Fibroblast of peridontal ligament (primary cell): ENCODE data around the gene B9D1.
A peak's percentile ranks its signal among the peaks of the same experiment; 100 is the strongest.

Experiments
- DNase-seq: peaks from one replicate; pipeline ENCODE4 v3.0.0-alpha.2; 2010; ENCODE audit errors: extremely low read depth

Gene B9D1

GRCh38 chr17:19362277-19363113, at the start of gene B9D1:
Gene B9D1, minus strand, starts transcription at chr17:19362723. Its CDS starts 154 bp downstream, at chr17:19362569.
- peak; percentile 92 for DNase-seq

DNA sequence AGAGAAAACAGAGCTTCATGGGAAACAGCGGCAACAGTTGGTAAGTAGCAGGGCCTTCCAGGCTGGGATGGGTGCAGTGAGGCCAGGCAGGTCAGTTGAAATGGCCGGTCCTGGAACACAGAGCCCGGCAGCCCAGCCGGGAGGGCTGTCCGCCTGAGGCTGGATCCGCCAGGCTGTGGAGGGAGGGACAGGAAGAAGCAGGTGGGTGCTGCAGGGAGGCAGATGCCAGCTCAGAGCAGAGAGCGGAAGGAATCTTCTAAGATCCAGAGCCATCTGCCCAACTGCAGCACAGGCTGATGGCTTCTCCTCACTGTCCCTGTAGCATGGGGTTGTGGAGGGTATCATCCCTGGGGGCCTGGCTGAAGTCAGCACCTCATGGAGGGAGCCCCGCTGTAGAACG, 49.1 kb upstream of the B9D1 start:
- DNase-seq = no peak

DNA sequence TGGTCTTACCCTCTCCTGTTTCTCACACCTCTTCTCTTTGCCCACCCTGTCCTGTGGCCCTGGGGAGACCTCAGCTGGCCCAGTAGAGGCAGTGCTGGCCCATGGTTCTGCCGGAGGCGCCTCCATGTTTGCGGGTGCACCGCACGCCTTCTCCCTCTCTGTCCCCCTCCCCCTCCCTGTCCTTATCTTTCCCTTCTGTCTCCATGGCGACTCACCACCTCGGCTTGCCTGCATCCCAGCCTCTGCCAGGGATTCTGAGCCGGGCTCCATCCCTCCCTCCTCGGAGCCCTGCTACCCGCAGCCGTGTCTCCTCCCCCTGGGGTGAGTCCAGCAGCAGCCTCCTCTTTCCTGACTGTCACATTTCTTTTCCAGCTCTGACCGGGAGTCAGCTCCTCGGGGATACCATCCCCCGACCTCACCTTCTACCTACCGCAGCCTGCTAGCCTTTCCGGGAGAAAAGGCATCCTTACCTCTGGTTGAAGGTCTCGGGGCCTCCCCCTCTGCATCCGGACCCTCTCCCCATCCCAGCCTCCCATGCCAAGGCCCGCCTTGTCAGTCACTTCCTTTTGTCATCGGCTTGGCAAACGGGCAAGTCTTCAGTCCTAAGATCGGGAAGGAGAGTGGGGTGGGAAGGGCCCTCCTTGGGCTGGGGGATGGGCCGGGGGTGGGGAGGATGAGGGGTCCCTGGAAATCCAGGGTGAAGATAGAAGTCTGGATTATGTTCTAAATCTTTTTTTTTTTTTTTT, 48.5 kb upstream of the B9D1 start, which contains the start of gene RNF112:
Gene RNF112, plus strand, starts transcription at position 358 of the 746 bp plus-strand sequence. Its CDS starts 177 bp downstream, at position 535.
- DNase-seq = peak; percentile 33

DNA sequence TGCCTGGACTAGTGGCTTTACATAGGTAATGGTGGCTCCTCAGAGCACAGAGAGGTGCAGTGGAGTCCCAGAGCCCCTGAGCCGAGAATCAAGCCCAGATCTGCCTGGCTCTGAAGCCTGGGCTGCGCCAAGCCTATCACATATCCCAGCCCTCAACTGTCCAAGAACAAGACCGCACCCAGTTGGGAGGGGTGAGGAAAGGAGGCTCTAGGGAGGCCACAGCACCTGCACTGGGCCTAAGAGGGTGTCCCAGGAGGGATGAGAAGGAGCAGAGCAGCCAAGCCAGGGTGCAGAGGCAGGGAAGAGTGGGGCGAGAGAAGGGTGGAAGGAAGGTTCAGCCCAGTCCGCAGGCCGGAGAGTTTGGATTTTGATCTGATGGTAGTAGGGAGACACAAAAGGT, 47.6 kb upstream of the B9D1 start:
- DNase-seq = no peak

DNA sequence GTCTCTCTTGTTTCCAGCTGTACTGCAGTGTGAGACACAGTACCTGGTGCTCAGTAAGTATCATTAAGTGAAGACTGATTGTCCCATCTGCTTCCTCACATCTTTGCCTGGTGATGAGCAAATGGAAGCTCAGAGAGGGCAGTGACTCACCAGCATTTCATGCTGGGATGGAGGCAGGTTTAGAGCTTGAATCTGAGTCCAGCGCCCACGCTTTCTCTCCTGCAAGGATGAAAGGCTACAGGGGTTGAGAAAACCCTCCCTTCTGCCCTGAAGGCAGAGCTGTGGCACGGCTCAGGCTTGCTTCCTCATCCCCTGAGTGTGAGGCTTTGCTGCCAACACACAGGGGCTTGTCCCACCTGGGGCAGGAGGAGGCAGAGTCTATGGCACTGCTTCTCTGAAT, 47.0 kb upstream of the B9D1 start:
- no peak for DNase-seq

DNA sequence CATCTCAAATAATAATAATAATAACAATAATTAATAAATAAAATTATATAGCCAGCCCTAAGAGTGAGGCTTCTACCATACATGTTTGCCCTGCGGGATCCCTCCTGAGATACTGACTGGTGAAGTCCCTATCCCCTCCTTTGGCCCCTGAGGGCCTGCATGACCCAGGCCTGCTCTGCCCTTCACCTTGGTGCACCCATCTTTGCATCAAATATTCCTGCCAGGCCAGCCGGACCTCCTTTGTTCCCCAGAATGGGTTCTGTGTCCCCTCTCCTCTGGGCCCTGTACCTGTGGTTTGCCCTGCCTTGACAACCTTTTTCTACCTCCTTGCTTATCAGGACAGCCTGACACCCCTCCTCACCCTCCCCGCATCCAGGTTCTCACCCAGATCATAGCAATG, 46.5 kb upstream of the B9D1 start:
- no peak for DNase-seq

GRCh38 chr17:19408346-19408710, 45.8 kb upstream of the B9D1 start:
- DNase-seq = no peak

- no peak for DNase-seq
These were observed 45.2 kb upstream of the B9D1 start for GRCh38 chr17:19407601-19408345.

DNA sequence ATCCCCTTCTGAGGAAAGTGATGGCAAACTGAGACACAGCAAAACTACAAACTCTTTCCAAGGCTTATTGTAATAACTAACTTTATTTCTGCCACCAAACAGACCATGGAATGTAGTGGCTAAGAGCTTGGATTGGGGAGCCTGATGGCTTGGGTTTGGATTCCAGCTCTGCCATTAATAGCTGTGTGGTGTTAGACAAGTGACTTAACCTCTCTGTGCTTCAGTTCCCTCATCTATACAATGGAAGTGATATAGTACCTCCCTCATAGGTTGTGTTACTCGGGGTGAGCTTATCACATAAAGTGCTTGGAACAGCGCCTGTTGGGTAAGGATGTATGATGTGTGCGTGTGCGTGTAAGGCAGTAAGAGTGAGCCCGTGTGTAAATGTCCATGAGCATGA, 42.6 kb upstream of the B9D1 start:
- DNase-seq = no peak

DNA sequence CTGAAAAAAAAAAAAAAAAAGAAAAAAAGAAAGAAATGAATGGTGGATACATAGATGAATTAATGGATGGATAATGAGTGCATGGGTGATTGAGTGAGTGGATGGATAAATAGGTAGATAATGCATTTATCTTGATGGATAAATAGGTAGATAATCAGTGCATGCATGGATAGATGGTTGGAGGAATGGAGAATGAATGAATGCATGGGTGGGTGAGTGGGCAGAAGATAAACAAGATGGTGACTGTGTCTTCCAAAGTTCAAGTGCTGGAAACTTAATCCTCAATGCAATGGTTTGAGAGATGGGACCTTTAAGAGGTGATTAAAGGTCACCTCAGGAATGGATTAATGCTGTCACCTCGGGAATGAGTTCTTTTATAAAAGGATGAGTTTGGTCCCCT, 41.7 kb upstream of the B9D1 start:
- no peak for DNase-seq

DNA sequence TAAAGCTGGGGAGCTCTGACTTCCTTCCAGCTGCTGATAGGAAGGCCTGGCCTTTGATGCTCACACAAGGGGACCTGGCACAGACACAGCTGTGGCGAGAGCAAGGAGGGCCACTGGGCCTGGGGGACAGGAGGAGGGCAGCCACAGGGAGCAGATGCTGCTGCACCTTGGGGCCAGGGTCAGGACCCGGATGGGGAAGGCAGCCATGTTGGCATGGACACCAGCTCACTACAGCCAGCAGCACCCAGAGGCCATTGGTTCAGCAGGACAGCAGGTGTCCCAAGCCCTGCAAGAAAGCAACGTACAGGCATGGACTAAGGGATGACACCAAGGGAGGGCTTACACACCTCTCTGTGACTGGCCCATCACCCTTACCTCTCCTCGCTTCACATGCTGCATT, 40.5 kb upstream of the B9D1 start:
- DNase-seq = no peak

DNA sequence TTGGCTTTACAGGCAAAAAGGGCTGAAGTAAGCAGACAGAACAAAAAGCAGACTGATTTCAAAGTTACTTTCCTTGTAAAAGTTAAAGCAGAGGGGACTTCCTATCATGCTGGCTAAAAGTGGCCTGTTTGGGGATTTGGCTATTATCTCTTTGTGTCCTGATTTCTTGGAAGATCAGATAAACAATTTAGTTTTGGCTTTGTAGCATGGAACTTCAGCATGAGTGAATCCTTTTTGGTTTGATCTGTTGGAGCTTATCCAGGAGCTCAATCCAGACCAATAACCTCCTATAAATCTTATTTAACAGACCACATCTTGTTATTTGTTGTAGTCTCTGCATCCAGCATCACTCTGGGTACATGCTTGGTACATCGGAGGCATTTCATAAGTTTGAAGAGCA, 39.6 kb upstream of the B9D1 start:
- no peak for DNase-seq

- DNase-seq = no peak
These were observed 38.9 kb upstream of the B9D1 start for GRCh38 chr17:19401321-19402010.

DNA sequence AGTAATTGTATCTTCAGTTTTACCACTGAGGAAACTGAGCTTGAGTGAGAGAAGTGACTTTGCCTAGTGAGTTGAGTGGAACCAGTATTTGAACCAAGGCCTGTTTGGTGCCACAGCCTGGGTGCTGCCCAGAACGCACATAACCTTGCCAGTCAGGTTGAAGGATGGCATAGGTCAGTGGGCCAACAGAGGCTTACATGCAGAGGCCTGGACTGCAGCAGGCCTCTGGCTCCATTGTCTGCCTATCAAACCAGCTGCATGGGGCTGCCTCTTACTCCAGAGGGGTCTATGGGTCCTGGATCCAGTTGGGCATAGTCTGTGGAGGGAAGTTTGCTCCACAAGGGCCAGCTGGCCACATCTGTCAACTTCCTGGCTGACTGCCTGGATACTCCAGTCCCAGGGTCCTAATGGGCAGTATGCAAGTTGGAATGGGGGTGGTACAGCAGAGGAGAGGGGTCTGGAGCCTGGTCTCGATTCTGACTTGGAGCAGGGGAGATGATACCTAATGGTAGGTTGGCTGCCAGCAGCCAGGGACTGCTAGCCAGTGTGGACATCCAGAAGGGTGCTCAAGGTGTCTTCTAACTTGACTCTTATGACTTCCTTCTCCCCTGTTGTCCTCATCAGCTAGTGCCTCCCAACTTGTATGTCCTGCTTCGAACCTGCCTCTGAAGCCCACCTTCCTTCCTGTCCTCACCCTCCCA, 37.4 kb upstream of the B9D1 start:
- no peak for DNase-seq

- DNase-seq = no peak
These were observed 36.0 kb upstream of the B9D1 start for GRCh38 chr17:19398301-19399181.

DNA sequence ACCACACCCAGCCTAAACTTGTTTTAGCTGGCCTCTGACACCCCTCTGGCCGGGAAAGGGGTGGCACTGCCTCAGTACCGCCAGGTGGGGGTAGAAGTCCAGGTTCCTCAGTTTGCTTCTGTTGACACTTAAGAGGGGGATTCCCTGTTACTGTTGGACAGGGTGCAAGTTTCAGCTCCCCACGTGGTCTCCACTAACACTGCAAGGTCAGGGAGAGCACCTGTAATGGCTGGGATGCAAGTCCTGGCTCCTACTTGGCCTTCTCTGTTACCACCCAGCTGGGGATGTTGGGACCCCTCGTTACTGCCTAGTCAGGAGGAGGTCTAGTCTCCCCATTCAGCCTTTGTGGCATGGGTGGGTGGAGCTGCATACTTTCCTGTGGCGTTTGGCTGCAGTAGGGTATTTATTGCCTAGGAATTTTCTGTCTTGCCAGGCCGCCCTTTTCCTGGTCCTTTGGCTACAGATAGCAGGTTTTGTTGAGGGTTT, 35.1 kb upstream of the B9D1 start:
- no peak for DNase-seq

DNA sequence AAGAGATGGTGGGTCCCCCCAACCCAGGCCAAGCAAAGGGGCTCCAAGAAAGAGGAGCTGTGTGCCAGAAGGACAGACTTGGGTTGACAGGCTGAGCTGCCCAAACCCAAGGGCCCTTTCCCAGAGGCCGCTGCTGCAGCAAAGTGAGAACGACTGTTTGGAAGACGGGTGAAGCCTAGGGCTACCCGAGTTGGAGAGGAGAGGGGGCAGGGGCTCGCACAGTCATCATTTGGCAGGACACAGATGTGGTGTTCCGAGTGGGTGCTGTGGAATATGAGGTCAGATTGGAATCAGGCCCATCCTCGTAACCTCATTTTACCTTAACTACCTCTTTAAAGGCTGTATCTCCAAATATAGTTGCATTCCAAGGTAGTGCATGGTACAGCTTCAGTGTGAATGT, 29.8 kb upstream of the B9D1 start:
- no peak for DNase-seq

DNA sequence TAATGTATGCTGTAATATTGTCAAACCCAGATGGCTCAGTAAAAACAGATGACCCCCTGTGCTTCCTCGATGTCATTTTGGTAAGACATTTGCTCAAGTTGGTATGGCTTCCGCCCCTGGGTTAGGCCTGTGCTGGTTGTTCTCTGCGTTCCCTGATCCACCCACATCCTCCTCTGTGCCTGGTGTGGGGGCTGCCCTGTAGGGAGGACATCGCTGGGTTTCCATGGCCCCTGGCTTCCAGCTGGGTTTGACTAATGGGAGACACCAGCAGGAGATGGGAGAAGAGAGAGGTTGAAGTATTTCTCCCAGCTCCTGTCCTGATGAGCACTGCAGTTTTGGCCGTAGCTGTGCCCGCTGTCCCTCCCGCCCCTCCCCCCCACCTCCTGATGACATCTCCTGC, 28.9 kb upstream of the B9D1 start:
- DNase-seq = no peak

DNA sequence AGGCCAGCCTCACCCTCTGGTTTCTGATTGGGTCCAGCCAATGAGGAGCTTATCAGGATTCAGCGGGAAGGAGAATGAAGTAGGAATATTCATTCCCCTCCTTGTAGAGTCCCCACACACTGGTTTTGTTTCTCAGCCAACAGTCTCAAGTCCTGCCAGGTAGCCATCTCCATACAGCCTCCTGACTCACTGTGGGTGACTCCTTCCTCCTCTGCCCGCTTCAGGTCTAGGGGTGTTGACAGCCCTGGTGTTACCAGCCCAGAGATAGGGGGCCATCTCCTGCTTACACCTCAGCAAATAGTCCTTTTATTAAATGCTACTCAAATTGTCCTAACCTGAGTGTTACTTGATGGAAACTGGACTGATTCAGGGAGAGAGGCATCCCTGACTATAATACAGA, 28.4 kb upstream of the B9D1 start:
- DNase-seq = no peak
